ENCODE results near the gene CELF1. TPM values are rescaled to one million over a fixed set of nuclear protein-coding genes. Genes with fewer than 3 reads are reported as not detected.
A peak's percentile ranks its signal among the peaks of the same experiment; 100 is the strongest.

Gene CELF1
- total RNA-seq, 1 donor from 2014 or later: 136 TPM

GRCh38 chr11:47499161-47499560 lies 53.8 kb downstream of the CELF1 start:
- Mint-ChIP-seq H3K27me3 (no peaks in the 10 kb centered on the region), H3K9me3 (no peaks in the 10 kb centered on the region), H3K27ac (peak overlapping the region; percentile 86), H3K36me3 (ENCODE audit: low read depth) (peaks cover 45% of the 10 kb centered on the region), H3K4me1 (peaks cover 48% of the 10 kb centered on the region), H3K4me3 (peak overlapping the region; percentile 58)
- no peak for DNase-seq
- CTCF ChIA-PET: no interaction called here
- POLR2A ChIA-PET: interaction anchor here (0.6 to 1.6 kb wide), 4 partner anchors 14 to 188 kb away, joined by 3 to 6 read pairs (median 4); partner anchors contain the start of gene CELF1
- no peak for TF ChIP-seq CTCF (IDR thresholded peaks at IDR 0.05)
- intact Hi-C loops (cut with micrococcal nuclease): loop anchor here (1.0 to 2.0 kb wide), 2 partner anchors 9 to 14 kb away; no protein-coding TSS in a partner anchor
- no peak for ATAC-seq (ENCODE audit: low read depth)

GRCh38 chr11:47498584-47499152 lies 54.3 kb downstream of the CELF1 start:
- DNase-seq (no peak), ATAC-seq (ENCODE audit: low read depth) (no peak)
- H3K27ac Mint-ChIP-seq: peak overlapping the region; percentile 86
- peaks cover 46% of the 10 kb centered on the region for H3K36me3 Mint-ChIP-seq (ENCODE audit: low read depth)
- CTCF ChIA-PET: no interaction called here
- no peak for TF ChIP-seq CTCF (IDR thresholded peaks at IDR 0.05)
- no peaks in the 10 kb centered on the region for H3K9me3 Mint-ChIP-seq
- intact Hi-C loops (cut with micrococcal nuclease): loop anchor here (1.0 to 2.0 kb wide), 2 partner anchors 10 to 14 kb away; no protein-coding TSS in a partner anchor
- no peak overlapping the region for H3K4me3 Mint-ChIP-seq
- POLR2A ChIA-PET: interaction anchor here (0.5 to 1.6 kb wide), 4 partner anchors 43 to 284 kb away, joined by 3 to 6 read pairs (median 4); partner anchors contain the start of gene CELF1
- H3K27me3 Mint-ChIP-seq: no peaks in the 10 kb centered on the region
- peaks cover 46% of the 10 kb centered on the region for H3K4me1 Mint-ChIP-seq

DNA sequence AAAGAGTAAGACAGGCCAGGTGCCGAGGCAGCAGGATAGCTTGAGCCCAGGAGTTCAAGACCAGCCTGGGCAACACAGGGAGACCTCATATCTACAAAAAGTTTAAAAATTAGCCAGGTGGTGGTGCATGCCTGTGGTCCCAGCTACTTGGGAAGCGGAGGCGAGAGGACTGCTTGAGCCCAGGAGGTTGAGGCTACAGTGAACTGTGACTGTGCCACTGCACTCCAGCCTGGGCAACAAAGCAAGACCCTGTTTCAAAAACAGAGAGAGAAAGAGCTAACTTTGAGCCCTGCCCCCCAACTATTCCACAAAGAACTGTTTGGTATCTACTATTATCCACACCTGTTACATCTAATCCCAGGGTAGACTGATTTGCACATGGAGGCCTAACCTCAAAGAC lies 54.8 kb downstream of the CELF1 start:
- POLR2A ChIA-PET: interaction anchor here (0.5 to 1.6 kb wide), 2 partner anchors 54 to 284 kb away, joined by 4 to 6 read pairs; partner anchors contain the start of gene CELF1
- Mint-ChIP-seq H3K27ac (no peak overlapping the region), H3K4me3 (no peak overlapping the region)

GRCh38 chr11:47496808-47497207 lies 56.1 kb downstream of the CELF1 start:
- ChIA-PET POLR2A (interaction anchor here (0.6 kb wide), 1 partner anchor 10 kb away, joined by 3 read pairs; no protein-coding TSS in a partner anchor), CTCF (no interaction called here)
- Mint-ChIP-seq H3K4me1 (peaks cover 40% of the 10 kb centered on the region), H3K9me3 (no peaks in the 10 kb centered on the region), H3K27me3 (no peaks in the 10 kb centered on the region), H3K36me3 (ENCODE audit: low read depth) (peaks cover 43% of the 10 kb centered on the region), H3K27ac (no peak overlapping the region), H3K4me3 (no peak overlapping the region)
- TF ChIP-seq CTCF (IDR thresholded peaks at IDR 0.05): no peak
- no peak for ATAC-seq (ENCODE audit: low read depth)
- intact Hi-C loops (cut with micrococcal nuclease): no loop called here
- DNase-seq: no peak

More for the DNA sequence above, 54.8 kb downstream of the CELF1 start:
- Mint-ChIP-seq H3K4me1 (peaks cover 44% of the 10 kb centered on the region), H3K9me3 (no peaks in the 10 kb centered on the region), H3K27me3 (no peaks in the 10 kb centered on the region), H3K36me3 (ENCODE audit: low read depth) (peaks cover 47% of the 10 kb centered on the region)
- DNase-seq (no peak), ATAC-seq (ENCODE audit: low read depth) (no peak)
- intact Hi-C loops (cut with micrococcal nuclease): loop anchor here (2.0 kb wide), 1 partner anchor 15 kb away; no protein-coding TSS in a partner anchor
- CTCF ChIA-PET: no interaction called here
- TF ChIP-seq CTCF (IDR thresholded peaks at IDR 0.05): no peak

- H3K4me3 Mint-ChIP-seq: no peak overlapping the region
- no peaks in the 10 kb centered on the region for H3K27me3 Mint-ChIP-seq
- intact Hi-C loops (cut with micrococcal nuclease): no loop called here
- ATAC-seq (ENCODE audit: low read depth): no peak
- ChIA-PET CTCF (no interaction called here), POLR2A (no interaction called here)
- no peak for DNase-seq
- H3K27ac Mint-ChIP-seq: no peak overlapping the region
- no peaks in the 10 kb centered on the region for H3K9me3 Mint-ChIP-seq
- peaks cover 42% of the 10 kb centered on the region for H3K36me3 Mint-ChIP-seq (ENCODE audit: low read depth)
- peaks cover 36% of the 10 kb centered on the region for H3K4me1 Mint-ChIP-seq
- no peak for TF ChIP-seq CTCF (IDR thresholded peaks at IDR 0.05)
These were observed 57.1 kb downstream of the CELF1 start for GRCh38 chr11:47495856-47496217.
